Measurements from ENCODE around the gene RALGAPB.

The RALGAPB gene

GRCh38 chr20:38547288-38548085 lies 74.8 kb downstream of the RALGAPB start:
- no peak for DNase-seq (ENCODE audit: low read depth in 2 of 2)

GRCh38 chr20:38548356-38549083 lies 75.9 kb downstream of the RALGAPB start:
- DNase-seq (ENCODE audit: low read depth in 2 of 2) = no peak

GRCh38 chr20:38550274-38550673 lies 77.6 kb downstream of the RALGAPB start:
- no peak for DNase-seq (ENCODE audit: low read depth in 2 of 2)

- no peak for DNase-seq (ENCODE audit: low read depth in 2 of 2)
These were observed 78.5 kb downstream of the RALGAPB start for GRCh38 chr20:38551056-38551626.

- no peak for DNase-seq (ENCODE audit: low read depth in 2 of 2)
These were observed 82.3 kb downstream of the RALGAPB start for GRCh38 chr20:38554986-38555385.

- DNase-seq (ENCODE audit: low read depth in 2 of 2) = no peak
These were observed 82.8 kb downstream of the RALGAPB start for GRCh38 chr20:38555395-38555794.

- DNase-seq (ENCODE audit: low read depth in 2 of 2) = no peak
These were observed 84.5 kb downstream of the RALGAPB start for GRCh38 chr20:38557174-38557573.

- no peak for DNase-seq (ENCODE audit: low read depth in 2 of 2)
These were observed 86.1 kb downstream of the RALGAPB start for GRCh38 chr20:38558596-38559360.

GRCh38 chr20:38559764-38560163 lies 87.1 kb downstream of the RALGAPB start:
- DNase-seq (ENCODE audit: low read depth in 2 of 2) = no peak

GRCh38 chr20:38563802-38564431 lies 91.3 kb downstream of the RALGAPB start:
- DNase-seq (ENCODE audit: low read depth in 2 of 2) = no peak

GRCh38 chr20:38564680-38565079 lies 92.0 kb downstream of the RALGAPB start:
- DNase-seq (ENCODE audit: low read depth in 2 of 2) = no peak

GRCh38 chr20:38566036-38566598 lies 93.5 kb downstream of the RALGAPB start:
- DNase-seq (ENCODE audit: low read depth in 2 of 2) = no peak

GRCh38 chr20:38569747-38570525 lies 97.3 kb downstream of the RALGAPB start:
- no peak for DNase-seq (ENCODE audit: low read depth in 2 of 2)

GRCh38 chr20:38573413-38573812 lies 100.8 kb downstream of the RALGAPB start:
- no peak for DNase-seq (ENCODE audit: low read depth in 2 of 2)

- DNase-seq (ENCODE audit: low read depth in 2 of 2) = no peak
These were observed 106.7 kb downstream of the RALGAPB start for GRCh38 chr20:38579219-38579910.

GRCh38 chr20:38579921-38580320 lies 107.3 kb downstream of the RALGAPB start:
- DNase-seq (ENCODE audit: low read depth in 2 of 2) = no peak

- no peak for DNase-seq (ENCODE audit: low read depth in 2 of 2)
These were observed 108.4 kb downstream of the RALGAPB start, which contains the start of gene ADIG for GRCh38 chr20:38581013-38581412. Gene ADIG (plus strand): TSS chr20:38581197. CDS start chr20:38581251, 54 bp downstream.

- DNase-seq (ENCODE audit: low read depth in 2 of 2) = no peak
These were observed 109.3 kb downstream of the RALGAPB start for GRCh38 chr20:38581830-38582358.

GRCh38 chr20:38583306-38583705 lies 110.7 kb downstream of the RALGAPB start:
- DNase-seq (ENCODE audit: low read depth in 2 of 2) = no peak

Measured in stimulated activated CD8-positive, alpha-beta memory T cell treated with anti-CD3 and anti-CD28 coated beads, Interleukin-2, amount 100 ng/mL, for 1 hour (primary cell).